GM18861 (cell line): ENCODE measurements around the gene KDSR.

Experiments used
- ATAC-seq: cut with Tn5 transposase; IDR thresholded peaks from one replicate; pipeline ENCODE4 v1.9.1; 2021; ENCODE audit not compliant: unreplicated experiment

Gene KDSR, protein sequence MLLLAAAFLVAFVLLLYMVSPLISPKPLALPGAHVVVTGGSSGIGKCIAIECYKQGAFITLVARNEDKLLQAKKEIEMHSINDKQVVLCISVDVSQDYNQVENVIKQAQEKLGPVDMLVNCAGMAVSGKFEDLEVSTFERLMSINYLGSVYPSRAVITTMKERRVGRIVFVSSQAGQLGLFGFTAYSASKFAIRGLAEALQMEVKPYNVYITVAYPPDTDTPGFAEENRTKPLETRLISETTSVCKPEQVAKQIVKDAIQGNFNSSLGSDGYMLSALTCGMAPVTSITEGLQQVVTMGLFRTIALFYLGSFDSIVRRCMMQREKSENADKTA

DNA sequence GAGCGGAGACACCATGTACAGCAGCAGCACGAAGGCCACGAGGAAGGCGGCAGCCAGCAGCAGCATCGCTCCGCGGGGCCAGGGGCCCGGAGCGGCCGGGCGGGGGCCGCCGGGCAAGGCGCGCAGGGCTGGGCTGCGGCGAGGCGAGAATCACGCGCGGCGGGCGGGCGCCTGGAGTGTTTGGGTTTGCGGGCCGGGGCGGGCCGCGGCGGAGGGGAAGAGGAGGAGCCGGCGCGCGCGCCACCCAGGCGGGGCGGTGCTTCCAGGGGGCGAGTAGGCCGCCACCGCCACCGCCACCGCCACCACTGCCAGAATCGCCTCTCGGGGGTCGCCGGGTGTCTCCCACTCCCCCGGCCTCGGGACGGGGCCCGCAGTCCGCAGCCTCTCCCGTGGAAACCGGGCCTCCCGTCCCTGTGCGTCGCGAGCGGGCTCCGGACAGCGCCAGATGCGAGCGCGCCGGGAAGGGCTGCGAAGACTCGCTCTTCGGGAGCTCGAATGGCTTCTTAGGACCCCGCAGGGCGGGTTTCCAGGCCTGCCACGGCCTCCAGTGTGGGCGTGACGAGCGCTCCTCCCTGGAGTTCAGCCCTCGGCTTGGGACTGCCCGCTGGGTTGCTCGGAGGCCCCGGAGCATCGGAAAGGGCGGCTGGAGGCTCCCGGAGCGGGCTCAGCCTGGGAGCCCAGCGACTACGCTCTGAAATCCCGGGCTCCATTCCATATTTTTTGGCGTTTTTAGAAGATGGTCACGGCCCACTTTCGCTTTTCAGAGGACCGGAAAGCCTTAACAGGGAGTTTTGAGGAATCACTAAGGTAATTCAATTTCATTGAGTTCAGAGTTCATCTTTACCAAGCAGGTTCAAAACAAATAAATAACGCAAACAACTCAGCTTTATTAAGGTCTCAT is at the start of gene KDSR:
KDSR (minus strand) TSS at position 154 of the 901 bp plus-strand sequence; CDS start at position 66, 88 bp downstream.
- peak; percentile 75 for ATAC-seq

DNA sequence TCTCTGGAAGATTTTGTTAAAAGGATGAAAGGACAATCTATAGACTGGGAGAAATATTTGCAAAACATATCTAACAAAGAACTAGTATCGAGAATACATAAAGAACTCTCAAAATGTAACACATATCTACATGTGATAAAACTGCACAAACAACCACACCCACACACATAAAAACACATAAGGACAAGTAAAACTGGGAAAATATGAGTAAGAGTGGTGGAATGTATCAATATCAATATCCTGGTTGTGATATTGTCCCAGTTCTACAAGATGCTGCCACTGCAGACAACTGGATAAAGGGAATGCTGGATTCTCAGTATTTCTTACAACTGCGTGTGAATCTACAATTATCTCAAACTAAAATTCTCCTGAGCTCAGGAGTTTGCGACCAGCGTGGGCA is 45.9 kb upstream of the KDSR start:
- no peak for ATAC-seq

DNA sequence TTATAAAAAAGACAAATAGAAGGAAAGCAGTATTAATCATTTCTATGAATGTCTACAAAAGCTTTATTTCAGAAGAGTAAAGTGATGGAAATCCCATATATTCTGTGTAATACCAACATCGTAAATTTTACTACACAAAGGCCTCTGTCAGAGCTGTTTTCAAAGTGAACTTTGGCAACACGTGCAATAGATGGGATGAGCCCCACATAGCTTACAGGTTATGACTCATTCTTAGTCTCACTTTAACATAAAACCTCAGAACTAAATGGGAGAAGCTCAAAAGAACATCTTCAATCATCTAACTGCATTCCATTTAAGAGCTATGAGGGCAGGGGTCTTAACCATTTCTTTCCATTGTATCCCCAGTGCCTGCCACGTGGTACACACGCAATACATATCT is 43.8 kb upstream of the KDSR start:
- no peak for ATAC-seq

DNA sequence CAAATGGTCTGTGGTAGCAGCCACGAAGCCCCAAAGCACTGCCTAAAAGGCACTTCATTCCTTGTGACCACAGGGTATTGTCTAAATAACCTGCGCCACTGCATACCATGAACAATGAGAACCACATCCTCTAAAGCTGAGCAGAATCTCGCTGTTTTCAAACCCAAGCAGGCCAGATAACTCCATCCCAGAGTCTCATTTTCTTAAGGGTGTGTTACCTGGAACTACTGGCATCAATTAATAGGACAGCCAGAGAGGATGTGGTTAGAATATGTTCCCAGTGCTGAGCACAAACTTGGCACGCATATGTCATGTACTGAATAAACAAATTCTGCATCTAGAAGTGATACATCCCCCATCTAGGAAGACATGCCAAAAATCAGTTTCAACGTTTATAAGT is 42.3 kb upstream of the KDSR start:
- ATAC-seq: no peak

DNA sequence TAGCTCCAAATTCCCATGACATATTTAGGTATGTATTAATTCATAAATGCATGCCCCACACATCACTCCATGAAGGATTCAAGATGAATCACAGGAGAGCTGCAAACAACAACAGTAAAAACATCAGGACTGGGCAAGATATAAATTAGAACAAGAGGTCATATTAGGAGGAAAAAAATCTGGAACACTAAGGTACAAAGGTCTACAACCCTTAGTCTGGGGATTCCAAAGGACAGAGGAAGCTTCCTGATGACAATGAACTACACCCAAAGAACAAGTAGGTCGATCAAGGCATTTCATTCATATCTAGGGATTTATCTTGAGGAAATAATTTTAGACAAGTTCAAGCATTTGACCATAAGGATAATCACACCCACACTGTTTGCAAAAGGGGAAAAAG is 40.7 kb upstream of the KDSR start:
- ATAC-seq: no peak

DNA sequence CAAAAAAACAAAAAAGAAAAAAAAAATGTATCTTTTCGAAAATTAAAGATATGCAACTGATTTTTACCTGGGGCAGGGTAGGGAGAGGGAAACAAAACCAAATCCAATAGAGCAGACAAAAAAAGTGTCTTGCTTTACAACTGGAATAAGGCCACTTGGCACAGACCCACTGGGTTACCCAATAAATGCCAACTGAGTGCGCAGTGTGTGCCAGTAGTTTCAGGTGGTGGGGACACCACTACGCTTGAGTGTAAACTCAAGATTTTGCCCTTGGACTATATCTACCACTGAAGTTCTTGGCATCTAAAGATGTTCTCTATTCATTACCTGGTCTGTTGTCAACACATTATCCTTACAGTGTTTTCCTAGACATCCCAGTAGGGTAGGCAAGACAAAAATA is 39.0 kb upstream of the KDSR start:
- ATAC-seq: no peak

DNA sequence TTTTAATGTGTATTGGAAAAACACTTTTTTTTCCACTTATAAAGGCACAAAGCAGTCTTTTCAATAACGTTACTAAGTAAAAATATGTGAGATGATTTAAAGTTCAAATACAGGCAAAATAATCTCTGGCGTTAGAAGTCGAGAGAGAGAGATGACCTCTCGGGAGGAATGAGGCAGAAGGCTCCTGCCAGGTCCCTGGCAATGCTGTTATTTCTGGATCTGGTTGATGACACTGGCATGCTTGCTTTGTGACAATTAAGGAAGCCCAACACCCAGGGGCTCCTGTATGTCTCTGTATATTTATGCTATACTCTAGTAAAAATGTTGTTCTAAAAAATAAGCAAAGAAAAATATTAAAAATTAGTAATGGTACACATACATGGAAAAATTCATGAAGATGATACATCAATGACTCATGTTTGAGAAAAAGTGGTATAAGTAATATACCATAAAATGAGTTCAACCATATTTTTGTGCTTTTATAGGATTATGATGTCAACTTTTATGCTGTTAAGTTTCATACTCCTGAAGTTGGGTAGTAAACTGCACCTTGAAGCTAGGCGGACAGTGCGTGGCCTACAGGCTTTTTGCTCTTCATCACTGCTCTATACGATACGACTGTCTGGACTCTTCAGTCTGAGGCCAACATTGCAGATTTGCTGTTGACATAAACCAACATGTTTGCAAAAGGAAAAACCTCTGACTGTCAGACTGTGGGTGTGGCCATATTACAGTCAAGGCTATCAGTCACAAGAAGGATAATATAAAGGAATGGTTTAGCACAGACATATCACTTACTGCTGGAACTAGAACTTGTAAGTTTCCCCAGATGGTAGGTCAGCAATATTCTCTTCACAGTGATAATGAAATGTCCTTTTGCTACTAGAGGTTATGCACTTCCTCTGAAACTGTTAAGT is 35.5 kb upstream of the KDSR start:
- ATAC-seq: no peak

DNA sequence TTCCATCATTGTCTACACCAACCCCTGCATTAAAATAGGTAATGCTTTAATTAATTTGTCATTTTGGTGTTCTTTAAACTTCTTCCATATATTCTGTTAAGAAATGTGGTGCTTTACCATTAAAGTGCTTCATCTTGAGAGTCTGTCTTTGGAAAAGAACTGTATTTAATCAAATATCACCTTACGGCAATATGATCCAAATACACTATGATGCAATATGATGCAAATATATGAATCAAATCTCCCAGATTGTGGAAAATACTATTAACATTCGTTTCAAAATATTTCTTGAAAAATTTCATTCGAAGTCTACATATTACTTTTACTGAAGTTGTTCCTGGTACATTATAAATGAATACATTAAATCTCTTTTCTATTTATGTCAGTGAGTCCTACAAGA is 32.3 kb upstream of the KDSR start:
- ATAC-seq: no peak

DNA sequence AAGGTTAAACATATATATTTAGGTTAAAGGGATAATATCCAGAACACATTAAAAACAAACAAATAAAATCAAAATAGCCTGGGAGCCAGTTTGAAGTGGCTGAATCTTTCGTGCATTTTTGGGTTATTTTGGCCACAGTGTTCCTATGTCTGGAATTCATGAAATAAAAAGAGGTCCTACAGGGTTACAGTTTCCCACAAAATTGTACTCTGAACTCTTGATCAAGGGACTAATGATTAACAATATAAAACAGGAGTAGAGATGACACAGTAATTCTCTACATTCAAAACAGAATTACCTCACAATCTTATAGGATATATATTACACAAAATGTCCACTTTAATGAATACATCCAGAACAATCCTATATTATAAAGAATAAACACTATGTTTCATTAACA is 30.3 kb upstream of the KDSR start:
- ATAC-seq: no peak

DNA sequence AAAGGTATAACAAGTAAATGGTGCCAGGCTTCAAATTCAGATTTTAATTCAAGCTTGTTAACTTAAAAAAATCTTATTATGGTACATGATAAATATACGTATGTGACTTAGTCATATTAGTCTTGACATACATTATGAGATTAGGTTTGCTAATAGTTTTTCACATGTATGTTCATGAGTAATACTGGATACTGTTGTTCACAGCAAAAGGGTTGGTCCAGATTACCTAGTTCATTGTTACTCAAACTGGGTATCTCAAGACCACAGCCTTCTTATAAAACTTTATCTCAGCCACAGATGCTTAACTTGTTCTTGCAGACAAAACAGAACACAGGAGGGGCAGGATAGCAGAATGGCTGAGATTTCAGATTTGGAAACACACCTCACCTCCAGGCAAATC is 28.5 kb upstream of the KDSR start:
- no peak for ATAC-seq

DNA sequence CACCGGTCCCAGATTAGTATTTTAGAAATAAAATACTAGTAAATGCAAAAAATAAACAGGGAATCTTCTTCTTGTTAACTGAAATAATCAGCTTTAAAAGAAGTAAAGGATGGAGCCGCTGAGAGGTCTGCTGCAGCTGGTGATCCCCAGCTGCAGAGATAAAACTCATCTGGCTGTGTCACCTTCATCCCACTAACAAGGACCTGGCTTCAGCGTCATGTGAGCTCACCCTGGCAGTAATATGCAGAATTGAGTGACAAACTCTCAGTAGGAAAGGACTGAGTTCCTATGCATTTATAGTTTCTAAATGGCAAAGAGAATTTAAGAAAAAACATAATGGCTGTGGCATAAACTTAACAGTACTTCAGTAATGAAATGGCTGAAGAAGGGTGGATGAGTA is 27.9 kb upstream of the KDSR start:
- no peak for ATAC-seq

DNA sequence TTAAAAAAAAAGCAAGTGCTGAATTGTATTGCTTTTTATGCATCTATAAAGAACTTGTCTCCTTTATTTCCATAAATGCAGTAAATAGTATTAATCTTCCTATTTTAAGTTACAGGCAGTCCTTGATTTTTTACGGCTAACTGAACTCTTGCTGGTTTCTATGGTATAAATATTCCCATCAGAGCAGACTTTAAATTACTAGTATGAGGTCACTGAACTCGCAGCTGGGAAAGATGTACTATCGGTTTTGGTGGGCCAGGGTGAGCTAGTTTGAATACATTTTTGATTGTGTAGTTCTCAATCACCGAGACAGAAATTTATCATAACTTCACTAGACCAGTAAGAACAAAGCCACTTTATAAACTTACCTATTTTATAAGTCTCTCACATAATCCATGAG is 20.9 kb upstream of the KDSR start:
- no peak for ATAC-seq

DNA sequence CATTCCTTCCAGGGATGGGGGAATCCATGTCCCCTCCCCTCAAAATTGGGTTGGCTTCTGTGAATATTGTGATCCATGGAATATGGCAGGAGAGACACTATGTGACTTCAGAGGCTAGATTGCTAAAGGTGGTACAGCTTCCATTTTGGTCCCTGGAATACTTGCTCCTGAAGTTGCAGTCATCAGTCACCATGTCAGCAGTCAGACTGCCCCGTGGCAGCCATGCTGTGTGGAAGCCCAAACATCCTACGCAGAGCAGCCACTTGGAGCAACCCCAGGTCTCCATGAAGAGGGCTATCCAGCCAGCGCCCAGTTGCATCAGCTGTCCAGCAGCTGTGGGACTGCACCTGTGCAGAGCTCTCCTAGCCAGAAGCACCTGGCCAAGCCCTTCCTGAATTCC is 15.8 kb upstream of the KDSR start:
- no peak for ATAC-seq

DNA sequence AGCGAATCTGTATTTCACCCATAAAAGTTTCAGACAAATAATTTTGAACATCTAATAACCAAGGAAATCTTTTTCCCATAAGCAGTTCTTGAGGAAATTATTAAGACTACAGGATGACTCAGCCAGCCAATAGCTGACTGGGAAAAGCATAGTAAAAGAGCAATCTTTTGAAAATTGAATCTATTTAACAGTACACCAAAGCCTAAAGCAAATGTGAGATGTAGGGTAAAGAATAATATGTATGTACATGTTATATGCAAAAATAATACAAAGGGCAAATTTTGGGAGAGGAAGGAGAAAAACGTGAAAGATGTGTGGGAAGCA is 12.6 kb upstream of the KDSR start:
- no peak for ATAC-seq

DNA sequence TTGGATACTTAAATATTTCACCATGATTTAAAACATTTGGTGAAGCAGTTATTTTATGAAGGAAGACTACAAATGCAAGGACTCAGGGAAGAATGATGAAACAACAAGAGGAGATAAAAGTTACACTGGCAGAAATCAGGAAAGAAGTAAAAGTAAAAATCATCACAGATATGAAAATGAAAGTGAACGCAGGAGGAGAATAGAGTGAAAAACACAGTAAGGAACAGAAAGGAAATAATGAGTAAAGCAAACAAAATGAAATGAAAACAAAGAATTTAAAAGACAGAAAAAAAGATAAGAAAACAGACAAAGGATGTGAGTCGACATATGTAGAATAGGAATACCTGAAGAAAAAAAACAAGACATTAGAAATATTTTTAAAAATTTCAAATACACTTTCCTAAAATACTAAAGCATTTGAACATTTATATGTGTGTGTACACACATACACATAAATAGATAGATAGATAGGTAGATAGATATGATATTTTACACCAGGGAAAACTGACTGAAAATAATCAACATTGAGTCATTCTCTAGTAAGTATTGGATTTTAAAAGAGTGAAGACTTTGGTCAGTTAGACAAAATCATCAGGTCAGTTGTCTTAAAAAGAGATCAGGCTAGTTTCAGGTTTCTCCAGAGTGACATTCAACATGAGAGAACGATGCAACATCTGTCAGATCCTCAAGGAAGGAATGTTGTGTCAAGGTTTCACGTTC is 12.1 kb upstream of the KDSR start:
- no peak for ATAC-seq

DNA sequence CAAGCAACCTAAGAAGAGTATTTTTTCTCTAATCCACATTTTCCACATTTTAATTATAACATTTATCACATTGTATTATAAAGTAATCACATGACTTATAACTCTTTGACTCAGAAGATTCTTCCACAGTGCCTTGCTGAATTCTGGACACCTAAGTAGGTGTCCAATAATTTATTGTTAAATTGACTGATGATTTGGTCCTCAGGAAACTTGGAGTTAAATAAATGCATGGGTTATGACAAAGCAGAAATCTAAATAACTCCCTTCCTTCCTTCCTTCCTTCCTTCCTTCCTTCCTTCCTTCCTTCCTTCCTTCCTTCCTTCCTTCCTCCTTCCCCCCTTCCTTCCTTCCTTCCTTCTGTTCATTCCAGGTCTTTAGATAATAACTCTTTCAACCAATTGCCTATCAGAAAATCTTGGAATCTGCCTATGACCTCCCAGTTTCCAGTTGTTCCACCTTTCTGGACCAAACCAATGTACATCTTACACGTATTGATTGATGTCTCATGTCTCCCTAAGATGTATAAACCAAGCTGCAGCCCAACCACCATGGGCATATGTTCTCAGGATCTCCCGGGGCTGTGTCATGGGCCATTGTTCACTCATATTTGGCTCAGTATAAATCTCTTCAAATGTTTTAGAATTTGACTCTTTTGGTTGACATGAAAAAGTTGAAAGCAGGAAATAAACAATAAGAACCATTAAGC is 10.4 kb upstream of the KDSR start:
- no peak for ATAC-seq

DNA sequence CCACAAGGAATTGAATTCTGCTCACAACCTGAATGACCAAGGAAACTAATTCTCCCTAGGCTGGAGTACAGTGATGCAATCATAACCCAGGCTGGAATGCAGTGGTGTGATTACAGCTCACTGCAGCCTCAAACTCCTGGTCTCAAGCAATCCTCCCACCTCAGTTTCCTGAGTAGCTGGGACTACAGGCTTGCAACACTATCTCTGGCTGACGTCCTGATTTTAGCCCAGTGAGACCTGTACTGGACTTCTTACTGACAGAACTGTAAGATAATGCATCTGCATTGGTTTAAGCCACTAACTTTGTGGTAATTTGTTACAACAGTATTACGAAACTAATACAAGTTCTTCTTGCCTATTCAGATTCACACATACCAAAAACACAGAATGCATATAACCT is 9.5 kb upstream of the KDSR start:
- no peak for ATAC-seq

DNA sequence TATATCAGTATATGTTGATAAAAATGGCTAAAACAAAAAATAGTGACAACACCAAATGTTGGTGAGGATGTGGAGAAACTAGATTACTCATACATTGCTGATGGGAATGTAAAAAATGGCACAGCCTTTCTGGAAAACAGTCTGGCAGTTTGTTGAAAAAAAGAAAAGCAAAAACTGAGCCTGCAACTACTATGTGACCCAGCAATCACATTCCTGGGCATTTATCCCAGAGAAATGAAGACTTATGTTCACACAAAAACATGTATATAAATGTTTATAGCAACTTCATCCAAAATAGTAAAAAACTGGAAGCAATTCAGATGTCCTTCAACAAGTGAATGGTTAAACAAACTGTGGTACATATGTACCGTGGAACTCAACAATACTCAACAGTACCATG is 7.5 kb upstream of the KDSR start:
- ATAC-seq: no peak

DNA sequence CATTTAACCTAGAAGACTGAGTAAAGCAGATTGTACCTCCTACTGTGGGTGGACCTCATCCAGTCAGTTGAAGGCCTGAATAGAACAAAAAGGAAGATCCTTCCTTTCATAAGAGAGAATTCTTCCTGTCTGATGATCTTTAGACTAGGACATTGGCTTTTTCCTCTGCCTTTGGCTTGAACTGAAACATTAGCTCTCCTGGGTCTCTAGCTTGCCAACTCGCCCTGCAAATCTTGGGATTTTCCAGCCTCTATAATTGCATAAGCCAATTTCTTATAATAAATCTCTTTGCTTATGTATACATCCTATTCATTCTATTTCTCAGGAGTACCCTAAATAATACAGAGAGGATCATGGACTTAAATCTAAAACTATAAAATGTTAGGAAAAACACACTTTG is 6.2 kb upstream of the KDSR start:
- ATAC-seq: no peak

DNA sequence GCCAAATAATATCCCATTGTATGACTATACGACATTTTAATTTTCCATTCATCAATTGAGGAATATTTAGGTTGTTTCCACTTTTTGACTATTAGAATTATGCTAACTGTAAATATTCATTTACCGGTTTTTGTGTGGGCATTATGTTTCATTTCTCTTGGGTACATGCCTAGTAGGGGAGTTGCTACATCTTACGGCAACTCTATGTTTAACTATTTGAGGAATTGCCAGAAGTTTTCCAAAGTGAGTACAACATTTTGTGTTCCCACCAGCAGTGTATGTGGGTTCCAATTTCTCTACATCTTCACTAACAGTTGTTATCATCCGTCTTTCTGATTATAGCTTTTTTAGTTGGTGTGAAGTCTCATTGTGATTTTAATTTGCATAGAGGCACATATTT is 1.6 kb upstream of the KDSR start:
- ATAC-seq: no peak
